ENCODE results near the gene NCK2.

DNA sequence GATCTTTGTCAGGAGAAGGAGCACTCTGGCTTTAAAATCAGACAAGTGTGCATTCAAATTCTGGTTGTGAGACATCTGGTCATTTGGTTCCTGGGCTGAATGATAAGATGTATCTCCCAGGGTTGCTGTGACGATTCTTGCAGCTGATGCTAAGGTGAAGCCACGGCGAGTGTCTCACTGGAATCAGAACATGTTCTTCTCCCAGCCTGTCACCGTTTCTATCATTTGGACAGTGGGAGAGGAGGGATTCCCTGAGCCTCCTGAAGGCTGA is 68.3 kb downstream of the NCK2 start:
- TF ChIP-seq RAD21 (CRISPR knock-in tag; conservative IDR thresholded peaks at IDR 0.05 in 1 of 2, IDR thresholded peaks at IDR 0.05 in 1 of 2) (no peak), ZNF408 (CRISPR knock-in tag; IDR thresholded peaks at IDR 0.05; ENCODE audit: low read depth) (no peak), MCM5 (IDR thresholded peaks at IDR 0.05; ENCODE audit: low read depth) (no peak), EP300 (IDR thresholded peaks at IDR 0.05; ENCODE audit: low read length) (no peak)
- TF ChIP-seq, protein P1, sequence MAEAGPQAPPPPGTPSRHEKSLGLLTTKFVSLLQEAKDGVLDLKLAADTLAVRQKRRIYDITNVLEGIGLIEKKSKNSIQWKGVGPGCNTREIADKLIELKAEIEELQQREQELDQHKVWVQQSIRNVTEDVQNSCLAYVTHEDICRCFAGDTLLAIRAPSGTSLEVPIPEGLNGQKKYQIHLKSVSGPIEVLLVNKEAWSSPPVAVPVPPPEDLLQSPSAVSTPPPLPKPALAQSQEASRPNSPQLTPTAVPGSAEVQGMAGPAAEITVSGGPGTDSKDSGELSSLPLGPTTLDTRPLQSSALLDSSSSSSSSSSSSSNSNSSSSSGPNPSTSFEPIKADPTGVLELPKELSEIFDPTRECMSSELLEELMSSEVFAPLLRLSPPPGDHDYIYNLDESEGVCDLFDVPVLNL (CRISPR knock-in tag; IDR thresholded peaks at IDR 0.05; ENCODE audit: low read depth), result no peak
- TF ChIP-seq, protein P2, sequence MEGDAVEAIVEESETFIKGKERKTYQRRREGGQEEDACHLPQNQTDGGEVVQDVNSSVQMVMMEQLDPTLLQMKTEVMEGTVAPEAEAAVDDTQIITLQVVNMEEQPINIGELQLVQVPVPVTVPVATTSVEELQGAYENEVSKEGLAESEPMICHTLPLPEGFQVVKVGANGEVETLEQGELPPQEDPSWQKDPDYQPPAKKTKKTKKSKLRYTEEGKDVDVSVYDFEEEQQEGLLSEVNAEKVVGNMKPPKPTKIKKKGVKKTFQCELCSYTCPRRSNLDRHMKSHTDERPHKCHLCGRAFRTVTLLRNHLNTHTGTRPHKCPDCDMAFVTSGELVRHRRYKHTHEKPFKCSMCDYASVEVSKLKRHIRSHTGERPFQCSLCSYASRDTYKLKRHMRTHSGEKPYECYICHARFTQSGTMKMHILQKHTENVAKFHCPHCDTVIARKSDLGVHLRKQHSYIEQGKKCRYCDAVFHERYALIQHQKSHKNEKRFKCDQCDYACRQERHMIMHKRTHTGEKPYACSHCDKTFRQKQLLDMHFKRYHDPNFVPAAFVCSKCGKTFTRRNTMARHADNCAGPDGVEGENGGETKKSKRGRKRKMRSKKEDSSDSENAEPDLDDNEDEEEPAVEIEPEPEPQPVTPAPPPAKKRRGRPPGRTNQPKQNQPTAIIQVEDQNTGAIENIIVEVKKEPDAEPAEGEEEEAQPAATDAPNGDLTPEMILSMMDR (IDR thresholded peaks at IDR 0.05 in 2 of 3, conservative IDR thresholded peaks at IDR 0.05 in 1 of 3; ENCODE audit: insufficient read depth in 2 of 3, low read depth in 1 of 3, low read length in 3 of 3), result no peak
- TF ChIP-seq, protein P3, sequence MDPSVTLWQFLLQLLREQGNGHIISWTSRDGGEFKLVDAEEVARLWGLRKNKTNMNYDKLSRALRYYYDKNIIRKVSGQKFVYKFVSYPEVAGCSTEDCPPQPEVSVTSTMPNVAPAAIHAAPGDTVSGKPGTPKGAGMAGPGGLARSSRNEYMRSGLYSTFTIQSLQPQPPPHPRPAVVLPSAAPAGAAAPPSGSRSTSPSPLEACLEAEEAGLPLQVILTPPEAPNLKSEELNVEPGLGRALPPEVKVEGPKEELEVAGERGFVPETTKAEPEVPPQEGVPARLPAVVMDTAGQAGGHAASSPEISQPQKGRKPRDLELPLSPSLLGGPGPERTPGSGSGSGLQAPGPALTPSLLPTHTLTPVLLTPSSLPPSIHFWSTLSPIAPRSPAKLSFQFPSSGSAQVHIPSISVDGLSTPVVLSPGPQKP (CRISPR knock-in tag; IDR thresholded peaks at IDR 0.05), result no peak

Measured in K562 (cell line).